ENCODE results near the gene TELO2.
"Not testable (repeated sequence)": the region's sequence is repeated elsewhere in the genome, so short reads cannot be mapped to it uniquely, and the experiment has no call there.

The TELO2 gene

GRCh38 chr16:1457489-1458245, 35.5 kb upstream of the TELO2 start:
- DNase-seq (ENCODE audit: insufficient read length, low spot score) (no peak), FAIRE-seq (no peak)

GRCh38 chr16:1458336-1458976, 34.7 kb upstream of the TELO2 start:
- no peak for FAIRE-seq
- no peak for DNase-seq (ENCODE audit: insufficient read length, low spot score)

- DNase-seq (ENCODE audit: insufficient read length, low spot score) (peak; percentile 64), FAIRE-seq (peak; percentile 28)
Measured at GRCh38 chr16:1458977-1459341, 34.2 kb upstream of the TELO2 start.

- DNase-seq (ENCODE audit: insufficient read length, low spot score) (no peak), FAIRE-seq (no peak)
Measured at GRCh38 chr16:1459967-1460366, 33.2 kb upstream of the TELO2 start.

GRCh38 chr16:1460602-1461138, 32.5 kb upstream of the TELO2 start:
- FAIRE-seq = no peak

GRCh38 chr16:1461146-1461545, 32.0 kb upstream of the TELO2 start:
- no peak for FAIRE-seq
- no peak for DNase-seq (ENCODE audit: insufficient read length, low spot score)

More at GRCh38 chr16:1460602-1461138, 32.5 kb upstream of the TELO2 start:
- DNase-seq (ENCODE audit: insufficient read length, low spot score) = no peak

- no peak for FAIRE-seq
- no peak for DNase-seq (ENCODE audit: insufficient read length, low spot score)
Measured at GRCh38 chr16:1464196-1464893, 28.8 kb upstream of the TELO2 start.

- no peak for FAIRE-seq
- no peak for DNase-seq (ENCODE audit: insufficient read length, low spot score)
Measured at GRCh38 chr16:1464894-1465566, 28.1 kb upstream of the TELO2 start.

- FAIRE-seq (no peak), DNase-seq (ENCODE audit: insufficient read length, low spot score) (no peak)
Measured at GRCh38 chr16:1465567-1465915, 27.6 kb upstream of the TELO2 start.

GRCh38 chr16:1466054-1466453, 27.1 kb upstream of the TELO2 start:
- no peak for DNase-seq (ENCODE audit: insufficient read length, low spot score)
- FAIRE-seq = no peak

GRCh38 chr16:1466968-1467521, 26.1 kb upstream of the TELO2 start:
- no peak for DNase-seq (ENCODE audit: insufficient read length, low spot score)
- FAIRE-seq = no peak

GRCh38 chr16:1468426-1468810, 24.7 kb upstream of the TELO2 start:
- no peak for FAIRE-seq
- no peak for DNase-seq (ENCODE audit: insufficient read length, low spot score)

- FAIRE-seq; DNase-seq (ENCODE audit: insufficient read length, low spot score): not testable (repeated sequence)
Measured at GRCh38 chr16:1469141-1469540, 24.0 kb upstream of the TELO2 start.

- FAIRE-seq (peak; percentile 42), DNase-seq (ENCODE audit: insufficient read length, low spot score) (no peak)
Measured at GRCh38 chr16:1469693-1470201, 23.4 kb upstream of the TELO2 start.

- DNase-seq (ENCODE audit: insufficient read length, low spot score) (no peak), FAIRE-seq (no peak)
Measured at GRCh38 chr16:1470481-1471251, 22.5 kb upstream of the TELO2 start.

GRCh38 chr16:1471569-1472194, 21.5 kb upstream of the TELO2 start:
- DNase-seq (ENCODE audit: insufficient read length, low spot score) = no peak

GRCh38 chr16:1472974-1473373, 20.2 kb upstream of the TELO2 start:
- no peak for DNase-seq (ENCODE audit: insufficient read length, low spot score)
- FAIRE-seq = no peak

More at GRCh38 chr16:1471569-1472194, 21.5 kb upstream of the TELO2 start:
- FAIRE-seq = no peak

GRCh38 chr16:1474082-1474795, 18.9 kb upstream of the TELO2 start:
- DNase-seq (ENCODE audit: insufficient read length, low spot score) (no peak), FAIRE-seq (peak; percentile 52)

Measured in GM19239 (cell line).